B cell (primary cell): ENCODE results near the gene OFD1. TPM values are rescaled to one million over a fixed set of nuclear protein-coding genes. Genes with fewer than 3 reads are reported as not detected.
A peak's percentile ranks its signal among the peaks of the same experiment; 100 is the strongest.

Source experiments
- ATAC-seq: fragments of 200-7000 bp; cut with Tn5 transposase; one replicate; pipeline ENCODE4 v1.10.0; 2021; ENCODE audit warnings: low read depth, mild to moderate bottlenecking, moderate number of reproducible peaks, moderate library complexity
- CTCF ChIA-PET: fragments of 350-600 bp; sonication (Branson Sonifier 250); formaldehyde crosslinking; loops from one replicate; lab custom pipeline; 2021; ENCODE audit warnings: antibody characterized with exemption, inconsistent platforms; lab: Charles Lee
- POLR2A ChIA-PET: fragments of 350-600 bp; sonication (Branson Sonifier 250); formaldehyde crosslinking; loops from one replicate; lab custom pipeline; 2021; ENCODE audit warnings: antibody characterized with exemption; lab: Charles Lee
- DNase-seq: peaks from one replicate; pipeline ENCODE4 v3.0.0; 2013
- H2AFZ ChIP-seq: 2 replicates; pipeline ENCODE4 v1.6.1; 2012; ENCODE audit warnings: mild to moderate bottlenecking, low read depth, low read length; ENCODE audit not compliant: insufficient read depth, poor library complexity, severe bottlenecking
- H3K27ac ChIP-seq, 2 donors: 1 replicate in 1 of 2; 2 replicates in 1 of 2; pipeline ENCODE4 v1.5.1; 2012 to 2013; ENCODE audit warnings: low read length in 2 of 2, mild to moderate bottlenecking in 2 of 2, moderate library complexity in 1 of 2
- H3K27me3 ChIP-seq, 4 experiments: fragments of 200-600 bp in 1 of 4; sonication (generic) in 1 of 4; replicated peaks in 1 of 4; 1 replicate in 2 of 4; 2 replicates in 2 of 4; pipeline versions ENCODE4 v1.6.1 to v1.7.0; 2013 to 2016; ENCODE audit warnings: low read length in 3 of 4, mild to moderate bottlenecking in 2 of 4, mixed read lengths in 1 of 4, moderate library complexity in 1 of 4; ENCODE audit not compliant: insufficient read depth in 4 of 4, control insufficient read depth in 3 of 4; ENCODE audit errors: control extremely low read depth in 1 of 4
- H3K36me3 ChIP-seq, 2 experiments: replicated peaks in 1 of 2; 1 replicate in 1 of 2; 2 replicates in 1 of 2; pipeline versions ENCODE4 v1.6.1 to v1.7.1; 2013; ENCODE audit warnings: low read length in 1 of 2; ENCODE audit not compliant: insufficient read depth in 2 of 2, control insufficient read depth in 1 of 2; ENCODE audit errors: control extremely low read depth in 1 of 2, extremely low read depth in 1 of 2
- H3K4me1 ChIP-seq, 2 donors: fragments of 200-600 bp in 1 of 2; sonication (generic) in 1 of 2; 1 replicate in 1 of 2; 2 replicates in 1 of 2; pipeline versions ENCODE4 v1.5.1 to v1.6.1; 2013 to 2017; ENCODE audit warnings: low read length in 2 of 2; ENCODE audit not compliant: control insufficient read depth in 2 of 2, insufficient read depth in 2 of 2
- H3K4me2 ChIP-seq: replicated peaks from 2 replicates; pipeline ENCODE3; 2012; ENCODE audit warnings: mild to moderate bottlenecking, low read depth, low read length; ENCODE audit not compliant: poor library complexity, severe bottlenecking
- H3K4me3 ChIP-seq, 5 experiments: fragments of 200-600 bp in 1 of 5; sonication (generic) in 1 of 5; 1 replicate in 3 of 5; 2 replicates in 2 of 5; pipeline versions ENCODE4 v1.5.1 to v1.7.0; 2011 to 2016; ENCODE audit warnings: low read length in 4 of 5, mild to moderate bottlenecking in 4 of 5, low read depth in 2 of 5, control low read depth in 1 of 5, moderate library complexity in 1 of 5; ENCODE audit not compliant: insufficient read depth in 1 of 5; ENCODE audit errors: control extremely low read depth in 1 of 5, extremely low read depth in 1 of 5
- H3K79me2 ChIP-seq: fragments of 200-600 bp; sonication (generic); one replicate; pipeline ENCODE4 v1.6.0; 2016; ENCODE audit warnings: low read length; ENCODE audit not compliant: control insufficient read depth, insufficient read depth
- H3K9ac ChIP-seq: fragments of 200-600 bp; sonication (generic); 2 replicates; pipeline ENCODE4 v1.6.1; 2017; ENCODE audit warnings: mild to moderate bottlenecking, low read length, moderate library complexity
- H3K9me3 ChIP-seq, 3 donors: one replicate each; pipeline versions ENCODE4 v1.6.1 to v1.7.1; 2013; ENCODE audit warnings: low read length in 2 of 3; ENCODE audit not compliant: control insufficient read depth in 2 of 3, insufficient read depth in 1 of 3; ENCODE audit errors: control extremely low read depth in 1 of 3
- H4K20me1 ChIP-seq: 2 replicates; pipeline ENCODE4 v1.6.0; 2012; ENCODE audit warnings: mild to moderate bottlenecking, low read length; ENCODE audit not compliant: insufficient read depth, control insufficient read depth, poor library complexity, severe bottlenecking
- H3K27ac Mint-ChIP-seq: one replicate; pipeline ENCODE4 v1.8.0; 2021; ENCODE audit warnings: mixed read lengths
- H3K27me3 Mint-ChIP-seq: one replicate; pipeline ENCODE4 v1.8.0; 2021; ENCODE audit warnings: mixed read lengths
- H3K4me1 Mint-ChIP-seq: one replicate; pipeline ENCODE4 v1.8.0; 2021; ENCODE audit warnings: mixed read lengths
- H3K4me3 Mint-ChIP-seq: one replicate; pipeline ENCODE4 v1.8.0; 2021; ENCODE audit warnings: mixed read lengths
- H3K9me3 Mint-ChIP-seq: one replicate; pipeline ENCODE4 v1.8.0; 2022; ENCODE audit warnings: mixed read lengths; ENCODE audit not compliant: insufficient read depth
- EZH2 ChIP-seq: IDR thresholded peaks from 2 replicates; pipeline ENCODE4 v1.6.1; 2012; ENCODE audit warnings: borderline replicate concordance, low read depth, mild to moderate bottlenecking, moderate library complexity, low read length; ENCODE audit not compliant: insufficient read depth, poor library complexity, severe bottlenecking
- WGBS: methylation state at CpG from one replicate; pipeline ENCODE4 v1.1.5; 2013; ENCODE audit warnings: missing lambda C conversion rate; ENCODE audit not compliant: insufficient coverage; 5-methylcytosine and 5-hydroxymethylcytosine counted together
- intact Hi-C: fragments of 100-400 bp; cut with micrococcal nuclease; formaldehyde crosslinking; loops from one replicate; pipeline ENCODE4 v1.10.0; 2022
- polyA plus RNA-seq: library from polyadenylated mRNA; depleted of rRNA; stranded (reverse); fragments of >200 nt; gene quantifications from 2 replicates; pipeline ENCODE4 v1.2.3, GENCODE V29; 2012
- total RNA-seq, 2 donors: library from RNA; stranded (reverse); fragments of 120-200 nt in 1 of 2; gene quantifications; 1 replicate in 1 of 2; 2 replicates in 1 of 2; pipeline versions ENCODE4 v1.2.3 to v1.2.4, GENCODE V29; 2013 to 2022
- TF ChIP-seq, protein P1 (sequence below): fragments of 200-600 bp; IDR thresholded peaks from one replicate; pipeline ENCODE4 v1.8.0; 2022; ENCODE audit warnings: antibody characterized with exemption, mild to moderate bottlenecking

The OFD1 gene
- total and polyA plus RNA-seq, 2 donors (not counting 1 experiment from before 2014, with no cell fraction given) = 40.6 to 84.9 TPM

DNA sequence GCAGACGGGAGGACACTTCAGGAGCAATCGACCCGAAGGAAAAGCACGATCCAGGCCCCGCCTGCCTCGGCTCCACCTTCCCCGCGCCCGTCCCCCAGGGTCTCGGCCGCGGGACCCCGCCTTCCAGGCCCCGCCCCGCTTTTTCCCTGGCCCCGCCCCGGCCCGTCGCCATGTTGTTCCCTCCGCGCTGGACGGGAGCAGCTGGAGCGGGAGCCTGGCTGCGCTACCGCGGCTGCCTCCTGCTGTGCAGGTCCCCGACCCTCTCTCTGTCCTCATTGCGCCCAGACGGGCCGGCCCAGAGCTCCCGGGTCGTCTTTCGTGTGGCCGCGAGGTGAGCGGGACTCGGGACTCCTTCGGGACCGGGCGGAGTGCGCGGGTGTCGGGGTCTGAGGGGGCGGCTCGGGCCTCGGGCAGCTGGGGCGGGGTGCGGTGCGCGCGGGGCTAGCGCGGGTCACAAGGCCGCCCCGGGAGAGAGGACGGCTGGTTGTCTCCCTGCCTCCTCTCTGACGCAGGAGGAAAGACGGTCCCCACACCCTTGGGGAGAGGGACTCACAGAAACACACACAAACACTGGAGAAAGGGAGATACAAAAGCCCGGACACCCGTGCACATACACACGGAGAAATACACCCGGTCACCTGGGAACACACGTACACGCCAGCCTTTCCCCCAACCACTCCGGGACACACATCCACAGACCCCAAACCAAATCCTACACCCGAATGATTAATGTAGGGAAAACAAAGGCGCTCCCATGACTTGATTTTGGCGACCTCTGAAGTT lies 45.4 kb upstream of the OFD1 start, which contains the start of gene RAB9A:
Gene RAB9A, plus strand, starts transcription at position 171 of the 783 bp plus-strand sequence. CDS start 19,619 bp downstream, outside the sequence.
- H2AFZ ChIP-seq = peak within 1 kb of the TSS; percentile 95

More for the DNA sequence above, 45.4 kb upstream of the OFD1 start, which contains the start of gene RAB9A:
- peaks cover 53% of the 10 kb centered on the region for H3K79me2 ChIP-seq
- peak within 1 kb of the TSS; percentile 93 for H3K4me3 Mint-ChIP-seq
- DNase-seq (peak; percentile 79), ATAC-seq (peak; percentile 91)
- TF ChIP-seq, protein P1, sequence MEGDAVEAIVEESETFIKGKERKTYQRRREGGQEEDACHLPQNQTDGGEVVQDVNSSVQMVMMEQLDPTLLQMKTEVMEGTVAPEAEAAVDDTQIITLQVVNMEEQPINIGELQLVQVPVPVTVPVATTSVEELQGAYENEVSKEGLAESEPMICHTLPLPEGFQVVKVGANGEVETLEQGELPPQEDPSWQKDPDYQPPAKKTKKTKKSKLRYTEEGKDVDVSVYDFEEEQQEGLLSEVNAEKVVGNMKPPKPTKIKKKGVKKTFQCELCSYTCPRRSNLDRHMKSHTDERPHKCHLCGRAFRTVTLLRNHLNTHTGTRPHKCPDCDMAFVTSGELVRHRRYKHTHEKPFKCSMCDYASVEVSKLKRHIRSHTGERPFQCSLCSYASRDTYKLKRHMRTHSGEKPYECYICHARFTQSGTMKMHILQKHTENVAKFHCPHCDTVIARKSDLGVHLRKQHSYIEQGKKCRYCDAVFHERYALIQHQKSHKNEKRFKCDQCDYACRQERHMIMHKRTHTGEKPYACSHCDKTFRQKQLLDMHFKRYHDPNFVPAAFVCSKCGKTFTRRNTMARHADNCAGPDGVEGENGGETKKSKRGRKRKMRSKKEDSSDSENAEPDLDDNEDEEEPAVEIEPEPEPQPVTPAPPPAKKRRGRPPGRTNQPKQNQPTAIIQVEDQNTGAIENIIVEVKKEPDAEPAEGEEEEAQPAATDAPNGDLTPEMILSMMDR = no peak
- TF ChIP-seq EZH2 = no peak
- H4K20me1 ChIP-seq = no peaks in the 10 kb centered on the region
- no peaks in the 10 kb centered on the region for H3K9me3 Mint-ChIP-seq
- H3K27me3 Mint-ChIP-seq = no peaks in the 10 kb centered on the region
- H3K4me1 ChIP-seq = peaks cover 41 to 43% of the 10 kb centered on the region in 2 donors
- POLR2A ChIA-PET = interaction anchor here (1.0 to 1.3 kb wide), 2 partner anchors 46 to 50 kb away, joined by 4 read pairs; partner anchors contain the start of genes OFD1 and TRAPPC2
- H3K4me1 Mint-ChIP-seq = peaks cover 53% of the 10 kb centered on the region
- intact Hi-C loops = loop anchor here (1.0 to 2.0 kb wide), 3 partner anchors 8 to 45 kb away; partner anchors contain the start of genes OFD1 and TRAPPC2
- peak within 1 kb of the TSS; percentile 70 to 85 for H3K27ac ChIP-seq
- CTCF ChIA-PET = interaction anchor here (1.0 to 1.7 kb wide), 5 partner anchors 9 to 46 kb away, joined by 3 to 7 read pairs (median 4); partner anchors contain the start of genes OFD1 and TRAPPC2
- H3K27me3 ChIP-seq = no peaks in the 10 kb centered on the region
- H3K9ac ChIP-seq = peak within 1 kb of the TSS; percentile 90
- H3K27ac Mint-ChIP-seq = peak within 1 kb of the TSS; percentile 91
- peak within 1 kb of the TSS; percentile 61 to 89 (median 78) for H3K4me3 ChIP-seq
- WGBS = 2% methylated on average over 57 of the region's 68 CpGs
- no peaks in the 10 kb centered on the region for H3K9me3 ChIP-seq
- H3K36me3 ChIP-seq = no peaks in the 10 kb centered on the region
- peak within 1 kb of the TSS; percentile 81 for H3K4me2 ChIP-seq
